H1 (cell line): ENCODE data around the gene MCM9. TPM values are rescaled to one million over a fixed set of nuclear protein-coding genes. Genes with fewer than 3 reads are reported as not detected.
A peak's percentile ranks its signal among the peaks of the same experiment; 100 is the strongest.

ENCODE experiments used
- CTCF ChIA-PET: fragments of 300-600 bp; sonication (Branson Sonifier 250); formaldehyde crosslinking; loops from one replicate; lab custom pipeline; 2021; ENCODE audit not compliant: partially characterized antibody; lab: Charles Lee
- POLR2A ChIA-PET: fragments of 300-600 bp; sonication (Branson Sonifier 250); formaldehyde crosslinking; loops from one replicate; lab custom pipeline; 2021; ENCODE audit warnings: inconsistent platforms; ENCODE audit not compliant: partially characterized antibody; lab: Charles Lee
- DNase-seq, 2 experiments: peaks; one replicate each; pipeline versions ENCODE4 v3.0.0 to v3.0.0-alpha.2; 2010 to 2022; ENCODE audit warnings: low spot score in 2 of 2, low read depth in 1 of 2, mixed read lengths in 1 of 2
- FAIRE-seq: peaks from 2 replicates; lab custom pipeline; 2011; peaks lifted over from hg19 to GRCh38; lab: Jason Lieb, UNC
- H2AFZ ChIP-seq: 2 replicates; pipeline ENCODE4 v1.8.1; 2012; ENCODE audit warnings: low read length, inconsistent platforms
- H2AK5ac ChIP-seq: 2 replicates; pipeline ENCODE4 v1.6.1; 2013; ENCODE audit warnings: low read depth, low read length
- H2BK120ac ChIP-seq: replicated peaks from 2 replicates; pipeline ENCODE3; 2013; ENCODE audit warnings: low read depth, low read length, inconsistent platforms
- H2BK12ac ChIP-seq: 2 replicates; pipeline ENCODE4 v1.6.1; 2013; ENCODE audit warnings: low read depth, low read length
- H2BK15ac ChIP-seq: 2 replicates; pipeline ENCODE4 v1.6.1; 2013; ENCODE audit warnings: low read length
- H2BK20ac ChIP-seq: 2 replicates; pipeline ENCODE4 v1.6.1; 2013; ENCODE audit warnings: low read length
- H2BK5ac ChIP-seq: 2 replicates; pipeline ENCODE4 v1.6.1; 2013; ENCODE audit warnings: low read depth, low read length
- H3K14ac ChIP-seq: 2 replicates; pipeline ENCODE4 v1.6.1; 2013; ENCODE audit warnings: inconsistent platforms; ENCODE audit not compliant: insufficient read length
- H3K18ac ChIP-seq: 2 replicates; pipeline ENCODE4 v1.6.1; 2013; ENCODE audit warnings: low read length; ENCODE audit errors: extremely low read depth
- H3K23ac ChIP-seq: 2 replicates; pipeline ENCODE4 v1.6.1; 2013; ENCODE audit warnings: inconsistent platforms; ENCODE audit not compliant: insufficient read length
- H3K23me2 ChIP-seq: 2 replicates; pipeline ENCODE4 v1.6.1; 2013; ENCODE audit warnings: low read depth, low read length
- H3K27ac ChIP-seq: 2 replicates; pipeline ENCODE4 v1.6.1; 2011; ENCODE audit warnings: low read depth, low read length, inconsistent platforms
- H3K27me3 ChIP-seq, 4 experiments: replicated peaks in 1 of 4; 1 replicate in 1 of 4; 2 replicates in 3 of 4; pipeline versions ENCODE4 v1.6.1 to v1.8.1; 2011 to 2013; ENCODE audit warnings: low read length in 3 of 4, mild to moderate bottlenecking in 3 of 4, inconsistent platforms in 2 of 4, mixed read lengths in 2 of 4, moderate library complexity in 1 of 4; ENCODE audit not compliant: control insufficient read depth in 3 of 4, insufficient read depth in 3 of 4; ENCODE audit errors: extremely low read depth in 1 of 4
- H3K36me3 ChIP-seq, 4 experiments: 2 replicates each; pipeline versions ENCODE4 v1.6.1 to v1.8.1; 2011 to 2013; ENCODE audit warnings: mild to moderate bottlenecking in 4 of 4, low read length in 3 of 4, moderate library complexity in 2 of 4, control low read depth in 1 of 4, inconsistent platforms in 1 of 4; ENCODE audit not compliant: insufficient read depth in 4 of 4, control insufficient read depth in 2 of 4
- H3K4ac ChIP-seq: replicated peaks from 2 replicates; pipeline ENCODE3; 2013; ENCODE audit warnings: low read length, low read depth, mixed read lengths, inconsistent platforms; ENCODE audit not compliant: insufficient read length
- H3K4me1 ChIP-seq, 4 experiments: replicated peaks in 1 of 4; 1 replicate in 1 of 4; 2 replicates in 3 of 4; pipeline versions ENCODE4 v1.6.1 to v1.8.1; 2011 to 2013; ENCODE audit warnings: low read length in 3 of 4, inconsistent platforms in 2 of 4, mixed read lengths in 1 of 4; ENCODE audit not compliant: insufficient read depth in 4 of 4, control insufficient read depth in 3 of 4
- H3K4me2 ChIP-seq, 2 experiments: 2 replicates each; pipeline versions ENCODE4 v1.6.1 to v1.8.1; 2011 to 2013; ENCODE audit warnings: low read depth in 2 of 2, low read length in 2 of 2, control low read depth in 1 of 2, inconsistent platforms in 1 of 2, mild to moderate bottlenecking in 1 of 2; ENCODE audit not compliant: insufficient read depth in 1 of 2
- H3K4me3 ChIP-seq, 4 experiments: fragments of 200-600, 300-600 bp in 1 of 4; sonication (generic), shearing (Covaris generic), sonication (Bioruptor Twin) in 1 of 4; 2 replicates each; pipeline versions ENCODE4 v1.5.1 to v1.8.1; 2011 to 2016; ENCODE audit warnings: low read length in 4 of 4, low read depth in 3 of 4, control low read depth in 2 of 4, inconsistent platforms in 2 of 4, mild to moderate bottlenecking in 2 of 4, mixed read lengths in 1 of 4, moderate library complexity in 1 of 4; ENCODE audit not compliant: insufficient read depth in 2 of 4; ENCODE audit errors: extremely low read depth in 1 of 4
- H3K56ac ChIP-seq: replicated peaks from 2 replicates; pipeline ENCODE3; 2013; ENCODE audit warnings: low read depth, mild to moderate bottlenecking, mixed read lengths, low read length, inconsistent platforms; ENCODE audit not compliant: insufficient read length
- H3K79me1 ChIP-seq: 2 replicates; pipeline ENCODE4 v1.6.1; 2013; ENCODE audit warnings: low read depth, low read length, control low read depth
- H3K79me2 ChIP-seq, 2 experiments: 2 replicates each; pipeline versions ENCODE4 v1.6.1 to v1.8.1; 2012 to 2013; ENCODE audit warnings: low read length in 2 of 2, mild to moderate bottlenecking in 2 of 2, inconsistent platforms in 1 of 2; ENCODE audit not compliant: insufficient read depth in 2 of 2, control insufficient read depth in 1 of 2
- H3K9ac ChIP-seq, 4 experiments: replicated peaks in 1 of 4; 1 replicate in 1 of 4; 2 replicates in 3 of 4; pipeline versions ENCODE4 v1.6.1 to v1.8.1; 2011 to 2013; ENCODE audit warnings: low read depth in 3 of 4, low read length in 3 of 4, control low read depth in 2 of 4, mild to moderate bottlenecking in 2 of 4, moderate library complexity in 2 of 4, inconsistent platforms in 1 of 4; ENCODE audit errors: extremely low read depth in 1 of 4
- H3K9me3 ChIP-seq, 2 experiments: 2 replicates each; pipeline versions ENCODE4 v1.6.1 to v1.8.1; 2012 to 2013; ENCODE audit warnings: mild to moderate bottlenecking in 2 of 2, moderate library complexity in 2 of 2, control low read depth in 1 of 2, inconsistent platforms in 1 of 2, low read depth in 1 of 2, low read length in 1 of 2, mixed read lengths in 1 of 2; ENCODE audit not compliant: insufficient read depth in 2 of 2
- H4K20me1 ChIP-seq, 2 experiments: replicated peaks in 1 of 2; 2 replicates each; pipeline versions ENCODE3 to v1.8.1; 2011 to 2013; ENCODE audit warnings: inconsistent platforms in 2 of 2, low read length in 2 of 2, mild to moderate bottlenecking in 1 of 2; ENCODE audit not compliant: insufficient read depth in 2 of 2, control insufficient read depth in 1 of 2
- H4K5ac ChIP-seq: 2 replicates; pipeline ENCODE4 v1.6.1; 2013; ENCODE audit warnings: low read length, low read depth, mixed read lengths, inconsistent platforms; ENCODE audit not compliant: insufficient read length
- H4K8ac ChIP-seq: 2 replicates; pipeline ENCODE4 v1.8.0; 2013; ENCODE audit warnings: mild to moderate bottlenecking, moderate library complexity, low read length, inconsistent platforms; ENCODE audit not compliant: insufficient read depth; ENCODE audit errors: extremely low read depth
- H4K91ac ChIP-seq: replicated peaks from 2 replicates; pipeline ENCODE3; 2013; ENCODE audit warnings: low read length, mixed read lengths, inconsistent platforms; ENCODE audit not compliant: insufficient read length
- CTBP2 ChIP-seq: IDR thresholded peaks from 2 replicates; pipeline ENCODE4 v1.7.0; 2011; ENCODE audit warnings: borderline replicate concordance, mild to moderate bottlenecking, moderate library complexity, mixed read lengths, low read length; ENCODE audit not compliant: insufficient read depth, insufficient read length
- WGBS, 2 experiments: shearing (Covaris generic) in 1 of 2; methylation state at CpG; one replicate each; pipeline versions ENCODE4 v1.1.6 to v1.1.7; 2013 to 2015; ENCODE audit warnings: low lambda C conversion rate in 2 of 2, mixed read lengths in 2 of 2, inconsistent platforms in 1 of 2, low coverage in 1 of 2, missing lambda C conversion rate in 1 of 2; ENCODE audit not compliant: insufficient replicate concordance in 2 of 2, insufficient coverage in 1 of 2, insufficient read length in 1 of 2; ENCODE audit errors: extremely low coverage in 1 of 2, missing lambda C conversion rate in 1 of 2; 5-methylcytosine and 5-hydroxymethylcytosine counted together
- polyA plus RNA-seq, 7 experiments: library from polyadenylated mRNA; depleted of rRNA in 3 of 7; stranded (reverse) in 5 of 7; unstranded in 2 of 7; fragments of >200 nt in 5 of 7; fragments of 200-250 nt in 2 of 7; gene quantifications; 1 replicate in 5 of 7; 2 replicates in 1 of 7; 4 replicates in 1 of 7; pipeline versions ENCODE4 v1.2.1 to v1.2.3, GENCODE V29; 2011 to 2013; ENCODE audit warnings: missing spikeins in 2 of 7, mixed read lengths in 2 of 7
- total RNA-seq: library from RNA; stranded (reverse); fragmentation: NEBNext Ultra II Directional; extraction: Animal tissue kit (Norgen Biotek cat#: 25700); gene quantifications from 2 replicates; pipeline ENCODE4 v1.2.1, GENCODE V29; 2021

The MCM9 gene
- total and polyA plus RNA-seq, 2 of the 8 experiments (the other 6 are each of a cell fraction or from before 2014, with no cell fraction given) = 3.7 to 11.4 TPM

DNA sequence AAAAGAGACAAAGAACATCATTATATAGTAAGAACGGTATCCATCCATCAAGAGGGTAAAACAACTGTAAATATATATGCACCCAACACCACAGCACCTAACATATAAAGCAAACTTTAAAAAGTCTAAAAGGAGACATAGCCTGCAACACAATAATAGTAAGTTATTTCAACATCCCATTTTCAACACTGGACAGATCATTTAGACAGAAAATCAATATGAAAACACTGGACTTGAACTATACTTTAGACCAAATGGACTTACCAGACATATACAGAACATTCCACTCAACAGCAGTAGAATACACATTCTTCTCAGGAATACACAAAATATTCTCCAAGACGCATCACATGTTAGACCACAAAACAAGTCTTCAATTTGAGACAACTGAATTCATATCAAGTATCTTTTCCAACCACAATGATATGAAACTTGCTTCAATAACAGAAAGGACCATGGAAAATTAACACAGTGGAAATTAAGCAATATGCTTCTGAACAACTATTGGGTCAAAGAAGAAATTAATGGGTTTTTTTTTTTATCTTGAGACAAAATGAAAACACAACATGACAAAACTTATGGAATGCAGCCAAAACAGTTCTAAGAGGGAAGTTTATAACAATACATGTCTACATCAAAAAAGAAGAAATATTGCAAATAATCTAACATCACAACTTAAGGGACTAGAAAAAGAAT is 64.9 kb downstream of the MCM9 start:
- no peak overlapping the region for H2BK5ac ChIP-seq

More for the DNA sequence above, 64.9 kb downstream of the MCM9 start:
- Histone ChIP-seq H2BK20ac (no peak overlapping the region), H3K14ac (no peak overlapping the region), H3K36me3 (no peaks in the 10 kb centered on the region), H3K18ac (no peak overlapping the region), H3K4me1 (no peaks in the 10 kb centered on the region), H4K8ac (no peak overlapping the region), H3K27me3 (no peaks in the 10 kb centered on the region), H3K23me2 (no peaks in the 10 kb centered on the region; the same call in 1 of the 2 replicates), H3K79me2 (peaks cover 0 to 9% of the 10 kb centered on the region in 2 experiments; a peak in 2 of 4 replicates), H3K9ac (no peak overlapping the region), H2BK120ac (no peak overlapping the region), H2BK15ac (no peak overlapping the region), H2BK12ac (no peak overlapping the region), H4K91ac (no peak overlapping the region), H2AK5ac (no peak overlapping the region), H3K27ac (no peak overlapping the region), H3K79me1 (no peaks in the 10 kb centered on the region), H4K5ac (no peak overlapping the region), H3K4ac (no peak overlapping the region), H2AFZ (no peak overlapping the region), H3K9me3 (no peaks in the 10 kb centered on the region), H3K23ac (no peak overlapping the region), H3K4me3 (no peak overlapping the region), H3K56ac (no peak overlapping the region), H4K20me1 (no peaks in the 10 kb centered on the region), H3K4me2 (no peak overlapping the region)
- WGBS, 2 experiments = 90% methylated on average over 2 of the region's 2 CpGs; no CpG with 5 or more reads in 1 of the 2 experiments
- ChIA-PET CTCF (no interaction called here), POLR2A (no interaction called here)
- TF ChIP-seq CTBP2 = no peak
- DNase-seq = no peak
- FAIRE-seq = peak; percentile 13
